HG03520 (cell line): ENCODE data around the gene SEC61A1.
A peak's percentile ranks its signal among the peaks of the same experiment; 100 is the strongest.

Experiments used
- ATAC-seq: cut with Tn5 transposase; IDR thresholded peaks from one replicate; pipeline ENCODE4 v1.9.1; 2021; ENCODE audit warnings: mild to moderate bottlenecking, moderate library complexity; ENCODE audit not compliant: unreplicated experiment

The SEC61A1 gene

GRCh38 chr3:128051837-128052594, at the start of gene SEC61A1:
Gene SEC61A1 (plus strand): TSS chr3:128052437. CDS start chr3:128052553, 116 bp downstream.
- ATAC-seq = peak; percentile 83

GRCh38 chr3:128004661-128005060, 47.6 kb upstream of the SEC61A1 start:
- no peak for ATAC-seq

- ATAC-seq = no peak
These were observed 45.9 kb upstream of the SEC61A1 start for GRCh38 chr3:128006061-128007032.

- ATAC-seq = no peak
These were observed 45.2 kb upstream of the SEC61A1 start for GRCh38 chr3:128007033-128007424.

- ATAC-seq = no peak
These were observed 42.0 kb upstream of the SEC61A1 start for GRCh38 chr3:128009952-128010846.

- no peak for ATAC-seq
These were observed 41.1 kb upstream of the SEC61A1 start for GRCh38 chr3:128011140-128011539.

GRCh38 chr3:128012050-128012449, 40.2 kb upstream of the SEC61A1 start:
- ATAC-seq = no peak

GRCh38 chr3:128014548-128014947, 37.7 kb upstream of the SEC61A1 start:
- ATAC-seq = no peak

GRCh38 chr3:128016502-128016901, 35.7 kb upstream of the SEC61A1 start:
- no peak for ATAC-seq

GRCh38 chr3:128021768-128022372, 30.4 kb upstream of the SEC61A1 start:
- ATAC-seq = no peak

- no peak for ATAC-seq
These were observed 19.1 kb upstream of the SEC61A1 start for GRCh38 chr3:128033102-128033501.

GRCh38 chr3:128036119-128036518, 16.1 kb upstream of the SEC61A1 start:
- ATAC-seq = no peak

GRCh38 chr3:128040041-128040440, 12.2 kb upstream of the SEC61A1 start:
- no peak for ATAC-seq

GRCh38 chr3:128040660-128041059, 11.6 kb upstream of the SEC61A1 start:
- ATAC-seq = no peak

GRCh38 chr3:128041344-128041743, 10.9 kb upstream of the SEC61A1 start:
- ATAC-seq = no peak

GRCh38 chr3:128050597-128050996, 1.6 kb upstream of the SEC61A1 start:
- no peak for ATAC-seq

GRCh38 chr3:128051459-128051836, 789 bp upstream of the SEC61A1 start:
- ATAC-seq = no peak

GRCh38 chr3:128052595-128053351, 536 bp downstream of the SEC61A1 start:
- no peak for ATAC-seq

GRCh38 chr3:128053614-128054013, 1.4 kb downstream of the SEC61A1 start:
- no peak for ATAC-seq

GRCh38 chr3:128054367-128054766, 2.1 kb downstream of the SEC61A1 start:
- no peak for ATAC-seq
